CD14-positive monocyte (primary cell): ENCODE results near the gene WIZ. TPM values are rescaled to one million over a fixed set of nuclear protein-coding genes. Genes with fewer than 3 reads are reported as not detected.

Source experiments
- DNase-seq, 3 donors: peaks; one replicate each; pipeline ENCODE4 v3.0.0-alpha.2; 2011 to 2022
- H2AFZ ChIP-seq: 2 replicates; pipeline ENCODE4 v1.6.0; 2012; ENCODE audit warnings: mild to moderate bottlenecking, low read depth, low read length, inconsistent platforms; ENCODE audit not compliant: insufficient read depth, poor library complexity, severe bottlenecking
- H3K27ac ChIP-seq, 2 donors: 1 replicate in 1 of 2; 2 replicates in 1 of 2; pipeline ENCODE4 v1.5.1; 2012 to 2013; ENCODE audit warnings: low read length in 2 of 2, control low read depth in 1 of 2, inconsistent platforms in 1 of 2, low read depth in 1 of 2, mild to moderate bottlenecking in 1 of 2
- H3K27me3 ChIP-seq, 2 donors: one replicate each; pipeline versions ENCODE4 v1.6.0 to v1.6.1; 2011 to 2013; ENCODE audit warnings: low read length in 2 of 2; ENCODE audit not compliant: control insufficient read depth in 2 of 2, insufficient read depth in 2 of 2
- H3K36me3 ChIP-seq, 2 donors: replicated peaks in 1 of 2; 1 replicate in 1 of 2; 2 replicates in 1 of 2; pipeline versions ENCODE4 v1.5.1 to v1.6.1; 2012 to 2013; ENCODE audit warnings: low read length in 2 of 2, control low read depth in 1 of 2, inconsistent platforms in 1 of 2, mild to moderate bottlenecking in 1 of 2; ENCODE audit not compliant: insufficient read depth in 2 of 2, control insufficient read depth in 1 of 2
- H3K4me1 ChIP-seq, 2 donors: 1 replicate in 1 of 2; 2 replicates in 1 of 2; pipeline versions ENCODE4 v1.5.1 to v1.6.1; 2012 to 2013; ENCODE audit warnings: low read length in 2 of 2, control low read depth in 1 of 2, inconsistent platforms in 1 of 2, mild to moderate bottlenecking in 1 of 2, moderate library complexity in 1 of 2; ENCODE audit not compliant: insufficient read depth in 2 of 2, control insufficient read depth in 1 of 2
- H3K4me2 ChIP-seq: replicated peaks from 2 replicates; pipeline ENCODE3; 2012; ENCODE audit warnings: low read length, moderate library complexity, mild to moderate bottlenecking; ENCODE audit not compliant: poor library complexity, severe bottlenecking; ENCODE audit errors: extremely low read depth
- H3K4me3 ChIP-seq, 3 experiments: fragments of 200-600 bp in 1 of 3; sonication (generic) in 1 of 3; replicated peaks in 1 of 3; 1 replicate in 2 of 3; 2 replicates in 1 of 3; pipeline ENCODE4 v1.5.1; 2011 to 2013; ENCODE audit warnings: low read length in 3 of 3, mild to moderate bottlenecking in 3 of 3, control low read depth in 2 of 3, low read depth in 2 of 3, inconsistent platforms in 1 of 3, moderate library complexity in 1 of 3
- H3K79me2 ChIP-seq: 2 replicates; pipeline ENCODE4 v1.6.0; 2012; ENCODE audit warnings: mild to moderate bottlenecking, control low read depth, inconsistent platforms, low read length, moderate library complexity; ENCODE audit not compliant: insufficient read depth
- H3K9ac ChIP-seq: 2 replicates; pipeline ENCODE4 v1.6.0; 2017; ENCODE audit warnings: low read length, mild to moderate bottlenecking; ENCODE audit not compliant: insufficient read depth, poor library complexity, severe bottlenecking
- H3K9me3 ChIP-seq, 2 donors: replicated peaks in 1 of 2; 1 replicate in 1 of 2; 2 replicates in 1 of 2; pipeline versions ENCODE4 v1.5.1 to v1.6.1; 2012 to 2013; ENCODE audit warnings: low read length in 2 of 2, control low read depth in 1 of 2; ENCODE audit not compliant: control insufficient read depth in 1 of 2, insufficient read depth in 1 of 2
- H4K20me1 ChIP-seq: 2 replicates; pipeline ENCODE4 v1.6.0; 2012; ENCODE audit warnings: mild to moderate bottlenecking, low read length, control low read depth, moderate library complexity; ENCODE audit not compliant: insufficient read depth
- H3K27ac Mint-ChIP-seq, 7 donors: one replicate each; pipeline ENCODE4 v1.8.0; 2020; ENCODE audit warnings: mild to moderate bottlenecking in 7 of 7, mixed read lengths in 7 of 7, moderate library complexity in 6 of 7, inconsistent platforms in 2 of 7
- H3K27me3 Mint-ChIP-seq, 3 donors: one replicate each; pipeline ENCODE4 v1.8.0; 2021 to 2022; ENCODE audit warnings: low read depth in 3 of 3, mild to moderate bottlenecking in 3 of 3, mixed read lengths in 3 of 3, moderate library complexity in 3 of 3, inconsistent platforms in 1 of 3
- H3K36me3 Mint-ChIP-seq, 2 donors: one replicate each; pipeline ENCODE4 v1.8.0; 2020; ENCODE audit warnings: mixed read lengths in 2 of 2, inconsistent platforms in 1 of 2, mild to moderate bottlenecking in 1 of 2
- H3K4me1 Mint-ChIP-seq: one replicate; pipeline ENCODE4 v1.8.0; 2020; ENCODE audit warnings: mild to moderate bottlenecking, mixed read lengths
- H3K4me3 Mint-ChIP-seq, 2 donors: one replicate each; pipeline ENCODE4 v1.8.0; 2020; ENCODE audit warnings: mild to moderate bottlenecking in 2 of 2, mixed read lengths in 2 of 2, moderate library complexity in 1 of 2
- H3K9me3 Mint-ChIP-seq, 7 donors: one replicate each; pipeline ENCODE4 v1.8.0; 2020 to 2022; ENCODE audit warnings: mixed read lengths in 7 of 7, mild to moderate bottlenecking in 6 of 7, moderate library complexity in 6 of 7, inconsistent platforms in 2 of 7
- WGBS: methylation state at CpG from one replicate; pipeline ENCODE4 v1.1.5; 2013; ENCODE audit warnings: missing lambda C conversion rate; ENCODE audit not compliant: insufficient coverage; 5-methylcytosine and 5-hydroxymethylcytosine counted together
- intact Hi-C, 2 donors: fragments of 100-400 bp; cut with micrococcal nuclease; formaldehyde crosslinking; loops; one replicate each; pipeline versions ENCODE4 v1.15.0 to v1.15.1; 2023
- polyA plus RNA-seq, 3 donors: library from polyadenylated mRNA; depleted of rRNA in 1 of 3; unstranded in 2 of 3; stranded (reverse) in 1 of 3; fragments of 300-500 nt in 2 of 3; fragments of >200 nt in 1 of 3; fragmentation: Illumina TruSeq in 2 of 3; gene quantifications; 1 replicate in 2 of 3; 2 replicates in 1 of 3; pipeline ENCODE4 v1.2.3, GENCODE V29; 2012 to 2021
- TF ChIP-seq, protein P1 (sequence below): fragments of 200-600 bp; IDR thresholded peaks from one replicate; pipeline ENCODE4 v1.8.0; 2022; ENCODE audit warnings: antibody characterized with exemption, mild to moderate bottlenecking

The WIZ gene
- polyA plus RNA-seq, 3 donors, result 0.47 to 13.7 (median 0.51) TPM

DNA sequence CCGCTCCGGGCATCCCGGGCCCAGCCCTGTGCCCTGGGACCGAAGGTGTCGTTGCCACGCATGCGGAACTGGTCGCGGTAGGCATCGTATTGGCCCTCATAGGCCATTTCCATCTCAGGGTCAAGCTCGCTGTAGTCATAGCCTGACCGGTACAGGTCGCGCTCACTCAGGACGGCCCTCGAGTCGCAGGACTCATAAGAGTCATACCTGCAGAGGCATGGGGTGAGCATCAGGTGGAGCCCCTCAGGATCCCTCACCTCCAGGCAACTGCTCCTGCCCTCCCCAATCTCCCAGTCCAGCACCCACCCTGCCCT is 48.4 kb downstream of the WIZ start:
- Histone ChIP-seq H3K9ac (no peak overlapping the region), H3K27me3 (no peaks in the 10 kb centered on the region), H3K36me3 (peaks cover 87 to 98% of the 10 kb centered on the region in 2 donors), H3K4me1 (no peaks in the 10 kb centered on the region), H4K20me1 (peaks cover 90% of the 10 kb centered on the region), H2AFZ (no peak overlapping the region), H3K27ac (no peak overlapping the region), H3K4me3 (no peak overlapping the region), H3K9me3 (no peaks in the 10 kb centered on the region), H3K4me2 (no peak overlapping the region), H3K79me2 (peaks cover 56% of the 10 kb centered on the region)
- Mint-ChIP-seq H3K9me3 (peaks cover 0 to 1% (median 0%) of the 10 kb centered on the region in 7 donors), H3K4me3 (no peak overlapping the region), H3K27me3 (no peaks in the 10 kb centered on the region), H3K4me1 (peaks cover 3% of the 10 kb centered on the region), H3K27ac (no peak overlapping the region), H3K36me3 (peaks cover 64 to 85% of the 10 kb centered on the region in 2 donors)
- WGBS, result 97% methylated on average over 17 of the region's 17 CpGs
- DNase-seq, result no peak
- TF ChIP-seq, protein P1, sequence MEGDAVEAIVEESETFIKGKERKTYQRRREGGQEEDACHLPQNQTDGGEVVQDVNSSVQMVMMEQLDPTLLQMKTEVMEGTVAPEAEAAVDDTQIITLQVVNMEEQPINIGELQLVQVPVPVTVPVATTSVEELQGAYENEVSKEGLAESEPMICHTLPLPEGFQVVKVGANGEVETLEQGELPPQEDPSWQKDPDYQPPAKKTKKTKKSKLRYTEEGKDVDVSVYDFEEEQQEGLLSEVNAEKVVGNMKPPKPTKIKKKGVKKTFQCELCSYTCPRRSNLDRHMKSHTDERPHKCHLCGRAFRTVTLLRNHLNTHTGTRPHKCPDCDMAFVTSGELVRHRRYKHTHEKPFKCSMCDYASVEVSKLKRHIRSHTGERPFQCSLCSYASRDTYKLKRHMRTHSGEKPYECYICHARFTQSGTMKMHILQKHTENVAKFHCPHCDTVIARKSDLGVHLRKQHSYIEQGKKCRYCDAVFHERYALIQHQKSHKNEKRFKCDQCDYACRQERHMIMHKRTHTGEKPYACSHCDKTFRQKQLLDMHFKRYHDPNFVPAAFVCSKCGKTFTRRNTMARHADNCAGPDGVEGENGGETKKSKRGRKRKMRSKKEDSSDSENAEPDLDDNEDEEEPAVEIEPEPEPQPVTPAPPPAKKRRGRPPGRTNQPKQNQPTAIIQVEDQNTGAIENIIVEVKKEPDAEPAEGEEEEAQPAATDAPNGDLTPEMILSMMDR, result no peak
- intact Hi-C loops, result no loop called here

DNA sequence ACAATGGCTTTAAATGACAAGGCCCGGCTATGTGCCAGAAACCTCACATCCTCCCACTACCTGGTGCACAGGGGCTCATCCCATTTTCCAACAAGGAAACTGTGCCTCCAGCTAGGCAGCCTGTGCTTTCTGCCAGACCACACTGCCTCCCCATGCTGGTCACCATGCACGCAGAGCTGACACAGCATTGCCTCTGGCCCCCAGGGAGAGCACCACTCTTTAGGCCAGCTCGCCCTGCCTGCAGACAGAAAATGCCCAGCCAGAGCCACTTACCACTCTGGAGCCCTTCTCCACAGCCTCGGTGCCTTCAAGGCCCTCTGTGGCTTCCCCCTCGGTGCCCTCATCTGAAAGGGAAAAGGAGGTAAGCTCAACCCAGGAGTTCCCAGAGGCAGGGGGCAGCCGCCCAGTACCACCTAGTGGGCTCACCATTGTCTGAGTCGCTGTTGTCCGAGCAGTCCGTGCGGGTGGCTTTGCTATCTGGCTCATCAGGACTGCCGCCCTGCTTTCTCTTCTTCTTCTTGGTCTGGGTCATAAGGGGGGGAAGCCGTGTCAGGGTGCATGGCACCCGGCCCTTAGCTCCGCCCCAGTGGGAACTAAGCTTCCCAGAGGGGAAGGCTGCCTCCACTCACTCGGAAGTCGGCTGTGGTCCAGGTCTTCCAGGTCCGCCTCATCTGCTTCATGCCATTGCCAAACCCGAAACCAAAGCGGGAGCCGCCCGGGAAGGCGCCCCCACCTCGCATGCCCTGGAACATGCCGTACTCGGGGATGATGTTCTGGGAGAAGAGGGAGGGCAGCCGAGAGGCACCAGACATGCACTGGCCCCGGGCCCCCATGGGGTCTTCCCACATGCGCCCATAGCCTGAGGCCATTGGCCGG is 49.0 kb downstream of the WIZ start:
- H3K27ac Mint-ChIP-seq, result peak overlapping the region in 2 of 7 donors; percentile 48 to 58
- WGBS, result 96% methylated on average over 22 of the region's 29 CpGs
- no peaks in the 10 kb centered on the region for H3K27me3 Mint-ChIP-seq
- Histone ChIP-seq H3K9me3 (no peaks in the 10 kb centered on the region), H3K27ac (no peak overlapping the region), H3K36me3 (peaks cover 89 to 100% of the 10 kb centered on the region in 2 donors), H3K27me3 (no peaks in the 10 kb centered on the region), H3K4me2 (no peak overlapping the region), H3K9ac (no peak overlapping the region), H4K20me1 (peaks cover 91% of the 10 kb centered on the region), H3K4me1 (no peaks in the 10 kb centered on the region), H3K4me3 (no peak overlapping the region), H3K79me2 (peaks cover 50% of the 10 kb centered on the region), H2AFZ (no peak overlapping the region)
- intact Hi-C loops, result no loop called here
- H3K4me1 Mint-ChIP-seq, result peaks cover 3% of the 10 kb centered on the region
- no peak for DNase-seq
- peaks cover 0 to 1% (median 0%) of the 10 kb centered on the region in 7 donors for H3K9me3 Mint-ChIP-seq
- peaks cover 64 to 85% of the 10 kb centered on the region in 2 donors for H3K36me3 Mint-ChIP-seq
- TF ChIP-seq, protein P1, result no peak
- H3K4me3 Mint-ChIP-seq, result no peak overlapping the region
